Endothelial cell of umbilical vein (primary cell): Measurements from ENCODE around the gene PPFIA1. TPM values are rescaled to one million over a fixed set of nuclear protein-coding genes. Genes with fewer than 3 reads are reported as not detected.
A peak's percentile ranks its signal among the peaks of the same experiment; 100 is the strongest.

ENCODE experiments used
- BruUV-seq: library from RNA; stranded (reverse); fragments of 400-500 nt; replicated peaks from 2 replicates; lab custom pipeline; 2021; lab: Mats Ljungman, UMichigan
- CTCF ChIA-PET: fragments of 300-600, 350-600 bp; sonication (Branson Sonifier 250); formaldehyde crosslinking; loops from one replicate; lab custom pipeline; 2021; ENCODE audit warnings: antibody characterized with exemption, inconsistent platforms; lab: Charles Lee
- POLR2A ChIA-PET: fragments of 300-600, 350-600 bp; sonication (Branson Sonifier 250); formaldehyde crosslinking; loops from one replicate; lab custom pipeline; 2021; ENCODE audit warnings: antibody characterized with exemption, inconsistent platforms; lab: Charles Lee
- DNase-seq: peaks from one replicate; pipeline ENCODE4 v3.0.0-alpha.2; 2011; ENCODE audit warnings: low read depth, low spot score
- FAIRE-seq: peaks from 2 replicates; lab custom pipeline; 2011; peaks lifted over from hg19 to GRCh38; lab: Jason Lieb, UNC
- H2AFZ ChIP-seq: 2 replicates; pipeline ENCODE4 v1.6.0; 2012; ENCODE audit warnings: low read depth, low read length, control low read depth, inconsistent platforms
- H3K27ac ChIP-seq: 2 replicates; pipeline ENCODE4 v1.5.1; 2011; ENCODE audit warnings: low read depth, mild to moderate bottlenecking, control low read depth, low read length, moderate library complexity; ENCODE audit not compliant: insufficient read depth
- H3K27me3 ChIP-seq, 2 experiments: 2 replicates each; pipeline versions ENCODE4 v1.6.0 to v1.6.1; 2011; ENCODE audit warnings: low read length in 2 of 2, mixed read lengths in 1 of 2; ENCODE audit not compliant: control insufficient read depth in 2 of 2, insufficient read depth in 2 of 2
- H3K36me3 ChIP-seq, 2 experiments: 2 replicates in 1 of 2; 3 replicates in 1 of 2; pipeline ENCODE4 v1.5.1; 2011; ENCODE audit warnings: low read length in 2 of 2, mild to moderate bottlenecking in 1 of 2, moderate library complexity in 1 of 2; ENCODE audit not compliant: control insufficient read depth in 2 of 2, insufficient read depth in 2 of 2; ENCODE audit errors: extremely low read depth in 1 of 2
- H3K4me1 ChIP-seq: 3 replicates; pipeline ENCODE4 v1.5.1; 2011; ENCODE audit warnings: mild to moderate bottlenecking, low read length; ENCODE audit not compliant: control insufficient read depth, insufficient read depth; ENCODE audit errors: extremely low read depth
- H3K4me2 ChIP-seq: 2 replicates; pipeline ENCODE4 v1.6.1; 2011; ENCODE audit warnings: low read length, control low read depth, mixed read lengths; ENCODE audit not compliant: insufficient read depth
- H3K4me3 ChIP-seq, 3 experiments: fragments of 200-600 bp in 1 of 3; sonication (generic), shearing (Covaris generic) in 1 of 3; replicated peaks in 1 of 3; 2 replicates each; pipeline ENCODE4 v1.5.1; 2011 to 2016; ENCODE audit warnings: control low read depth in 3 of 3, low read length in 3 of 3, mild to moderate bottlenecking in 2 of 3, inconsistent platforms in 1 of 3, low read depth in 1 of 3, moderate library complexity in 1 of 3; ENCODE audit not compliant: insufficient read depth in 1 of 3
- H3K79me2 ChIP-seq: 2 replicates; pipeline ENCODE4 v1.6.0; 2012; ENCODE audit warnings: low read length, inconsistent platforms; ENCODE audit not compliant: control insufficient read depth, insufficient read depth
- H3K9ac ChIP-seq: replicated peaks from 2 replicates; pipeline ENCODE3; 2011; ENCODE audit warnings: low read length, control low read depth; ENCODE audit not compliant: insufficient read depth; ENCODE audit errors: extremely low read depth
- H3K9me1 ChIP-seq: replicated peaks from 3 replicates; pipeline ENCODE4 v1.6.0; 2011; ENCODE audit warnings: mild to moderate bottlenecking, low read length; ENCODE audit not compliant: control insufficient read depth, insufficient read depth; ENCODE audit errors: extremely low read depth
- H3K9me3 ChIP-seq: replicated peaks from 2 replicates; pipeline ENCODE4 v1.5.1; 2012; ENCODE audit warnings: low read length, inconsistent platforms; ENCODE audit not compliant: control insufficient read depth, insufficient read depth
- H4K20me1 ChIP-seq: replicated peaks from 2 replicates; pipeline ENCODE3; 2011; ENCODE audit warnings: mild to moderate bottlenecking, low read length; ENCODE audit not compliant: control insufficient read depth, insufficient read depth; ENCODE audit errors: extremely low read depth
- CTCF ChIP-seq, 2 donors: IDR thresholded peaks; 1 replicate in 1 of 2; 2 replicates in 1 of 2; pipeline ENCODE4 v1.5.1; 2011; ENCODE audit warnings: low read length in 2 of 2, mild to moderate bottlenecking in 2 of 2, moderate library complexity in 2 of 2, control low read depth in 1 of 2, inconsistent platforms in 1 of 2, low read depth in 1 of 2; ENCODE audit not compliant: insufficient read depth in 1 of 2; ENCODE audit errors: extremely low read depth in 1 of 2
- EZH2 ChIP-seq: IDR thresholded peaks from 2 replicates; pipeline ENCODE4 v1.6.1; 2012; ENCODE audit warnings: borderline replicate concordance, low read depth, mild to moderate bottlenecking, moderate library complexity, low read length, inconsistent platforms; ENCODE audit not compliant: severe bottlenecking
- FOS ChIP-seq: IDR thresholded peaks from 2 replicates; pipeline ENCODE4 v1.6.1; 2011; ENCODE audit warnings: mild to moderate bottlenecking, low read length, moderate library complexity, borderline replicate concordance; ENCODE audit not compliant: insufficient read depth
- GATA2 ChIP-seq: IDR thresholded peaks from 2 replicates; pipeline ENCODE4 v1.7.0; 2011; ENCODE audit warnings: low read depth, mild to moderate bottlenecking, moderate library complexity, mixed read lengths, low read length; ENCODE audit not compliant: insufficient read length, insufficient read depth
- JUN ChIP-seq: IDR thresholded peaks from 2 replicates; pipeline ENCODE4 v1.6.1; 2011; ENCODE audit warnings: borderline replicate concordance, low read depth; ENCODE audit not compliant: insufficient read length, insufficient read depth
- MAX ChIP-seq: IDR thresholded peaks from 2 replicates; pipeline ENCODE4 v1.6.1; 2011; ENCODE audit not compliant: insufficient read depth, insufficient read length
- MYC ChIP-seq: IDR thresholded peaks from one replicate; pipeline ENCODE4 v1.6.1; 2011; ENCODE audit warnings: mild to moderate bottlenecking, low read depth, low read length
- POLR2A ChIP-seq: IDR thresholded peaks from 2 replicates; pipeline ENCODE4 v1.6.1; 2012; ENCODE audit warnings: low read depth, mild to moderate bottlenecking, control low read depth, low read length
- POLR2AphosphoS5 ChIP-seq: IDR thresholded peaks from 2 replicates; pipeline ENCODE4 v1.6.1; 2012; ENCODE audit warnings: low read depth, mild to moderate bottlenecking, control low read depth, low read length, moderate library complexity; ENCODE audit not compliant: insufficient read depth
- dilution Hi-C: fragments of 300-500 bp; cut with MboI; formaldehyde crosslinking; loops from one replicate; pipeline ENCODE4 v1.15.0; 2019; ENCODE audit warnings: low sequenced_read_pairs; ENCODE audit not compliant: extremely low pct_ligation_motif_present
- intact Hi-C: fragments of 100-400 bp; cut with micrococcal nuclease; formaldehyde crosslinking; loops from one replicate; pipeline ENCODE4 v1.10.0; 2022
- polyA plus RNA-seq, 4 experiments: library from polyadenylated mRNA; depleted of rRNA in 3 of 4; stranded (reverse) in 3 of 4; unstranded in 1 of 4; fragments of >200 nt; gene quantifications; 2 replicates each; pipeline versions ENCODE4 v1.2.1 to v1.2.3, GENCODE V29; 2011 to 2012; ENCODE audit warnings: missing spikeins in 1 of 4
- total RNA-seq: library from RNA; stranded (reverse); gene quantifications from 2 replicates; pipeline ENCODE4 v1.2.3, GENCODE V29; 2021

PPFIA1 gene
- total and polyA plus RNA-seq, 2 donors (not counting 3 experiments of a cell fraction or from before 2014, with no cell fraction given) = 44.3 to 60.9 TPM

DNA sequence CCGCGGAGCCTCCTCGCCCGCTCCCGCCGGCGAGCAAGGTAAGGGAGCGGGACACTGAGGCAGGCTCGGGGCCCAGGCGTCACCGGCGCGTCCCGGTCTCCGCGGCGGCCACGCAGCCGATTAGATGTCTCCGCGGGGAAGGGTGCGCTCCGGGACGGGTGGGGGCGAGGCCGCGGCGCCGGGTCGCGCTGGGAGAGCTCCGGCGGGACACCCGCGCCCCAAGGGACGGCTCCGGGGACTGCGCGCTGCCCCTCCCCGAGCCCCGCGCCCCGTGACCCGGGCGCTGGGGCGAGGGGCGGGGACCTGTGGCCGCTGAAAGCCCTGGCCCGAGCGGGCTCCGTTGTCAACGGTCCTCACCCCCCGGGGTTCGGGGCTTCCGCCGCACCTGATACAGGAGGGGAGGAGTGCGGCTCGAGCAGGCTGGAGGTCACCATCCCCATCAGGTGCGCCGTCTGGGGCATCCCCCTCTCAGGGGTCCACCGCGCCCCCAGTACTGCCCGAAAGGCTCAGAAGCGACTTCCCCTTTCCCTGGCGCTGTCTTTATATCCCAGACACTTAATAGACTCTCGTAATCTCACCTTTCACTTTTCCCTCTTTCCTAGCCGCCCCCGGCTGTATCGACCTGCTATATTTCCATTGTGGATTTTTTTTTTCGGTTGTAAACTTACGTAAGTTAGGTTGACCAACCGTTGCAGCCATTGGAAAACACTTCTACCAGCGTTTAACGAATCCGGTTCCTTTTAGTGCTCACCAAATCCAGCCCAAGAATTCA, 573 bp downstream of the PPFIA1 start:
- ChIA-PET POLR2A (no interaction called here), CTCF (interaction anchor here (1.0 to 1.4 kb wide), 3 partner anchors 13 to 74 kb away, joined by 3 to 6 read pairs (median 3); no protein-coding TSS in a partner anchor)
- H3K4me1 ChIP-seq = peaks cover 15% of the 10 kb centered on the region
- H3K79me2 ChIP-seq = peaks cover 45% of the 10 kb centered on the region
- peak; percentile 77 for FAIRE-seq
- peak overlapping the region; percentile 60 to 87 (median 86) for H3K4me3 ChIP-seq
- dilution Hi-C loops (no loop called here), intact Hi-C loops (loop anchor here (1.0 to 2.0 kb wide), 3 partner anchors 36 to 128 kb away; partner anchors contain the start of gene CTTN)
- H3K9me1 ChIP-seq = no peaks in the 10 kb centered on the region
- peak overlapping the region; percentile 66 for H2AFZ ChIP-seq
- TF ChIP-seq JUN (no peak), POLR2AphosphoS5 (no peak), POLR2A (no peak), CTCF (IDR thresholded peaks at IDR 0.05; ENCODE audit: extremely low read depth in 1 of 2, insufficient read depth in 1 of 2, low read depth in 1 of 2, low read length in 2 of 2) (no peak), FOS (no peak), MAX (no peak), MYC (no peak), GATA2 (no peak), EZH2 (no peak)
- peak overlapping the region; percentile 89 for H3K27ac ChIP-seq
- H3K9me3 ChIP-seq = no peaks in the 10 kb centered on the region
- H3K4me2 ChIP-seq = peak overlapping the region; percentile 91
- H3K9ac ChIP-seq = peak overlapping the region; percentile 87
- peaks cover 2% of the 10 kb centered on the region for H4K20me1 ChIP-seq
- peak; percentile 36 for DNase-seq
- peaks cover 10 to 11% of the 10 kb centered on the region in 2 experiments for H3K36me3 ChIP-seq
- peaks cover 0 to 6% of the 10 kb centered on the region in 2 experiments for H3K27me3 ChIP-seq
- no TSS peak for BruUV-seq
